Activated naive CD4-positive, alpha-beta T cell treated with anti-CD3 and anti-CD28 coated beads, Interleukin-2, amount 50 U/mL, for 72 hours (primary cell): Measurements from ENCODE around the gene TRMT44. TPM values are rescaled to one million over a fixed set of nuclear protein-coding genes. Genes with fewer than 3 reads are reported as not detected.
A peak's percentile ranks its signal among the peaks of the same experiment; 100 is the strongest.

ENCODE experiments used
- ATAC-seq, 2 donors: fragments of 150-1000 bp; cut with Tn5 transposase; 2 replicates each; pipeline ENCODE4 v1.10.0; 2021; ENCODE audit warnings: mild to moderate bottlenecking in 2 of 2, moderate library complexity in 2 of 2
- DNase-seq, 2 donors: peaks; one replicate each; pipeline ENCODE4 v3.0.0; 2021 to 2022; ENCODE audit warnings: low spot score in 2 of 2
- H3K27ac Mint-ChIP-seq, 2 donors: one replicate each; pipeline ENCODE4 v1.8.0; 2022; ENCODE audit warnings: mild to moderate bottlenecking in 2 of 2, mixed read lengths in 2 of 2
- H3K36me3 Mint-ChIP-seq, 2 donors: one replicate each; pipeline ENCODE4 v1.8.0; 2022; ENCODE audit warnings: mixed read lengths in 2 of 2
- H3K9me3 Mint-ChIP-seq, 2 donors: one replicate each; pipeline ENCODE4 v1.8.0; 2022; ENCODE audit warnings: mixed read lengths in 2 of 2
- total RNA-seq, 2 donors: library from RNA; stranded (reverse); gene quantifications; one replicate each; pipeline ENCODE4 v1.2.3, GENCODE V29; 2022

TRMT44 gene
- total RNA-seq, 2 donors from 2014 or later, result 19.9 to 24.8 TPM

- ATAC-seq (no peak), DNase-seq (no peak)
- Mint-ChIP-seq H3K36me3 (peaks cover 9 to 19% of the 10 kb centered on the region in 2 donors), H3K9me3 (no peaks in the 10 kb centered on the region), H3K27ac (peak overlapping the region in 1 of 2 donors; percentile 4)
Observed at GRCh38 chr4:8443801-8444200, 3.2 kb downstream of the TRMT44 start.

GRCh38 chr4:8446122-8446521 is 5.5 kb downstream of the TRMT44 start:
- no peak overlapping the region for H3K27ac Mint-ChIP-seq
- ATAC-seq (no peak), DNase-seq (no peak)
- no peaks in the 10 kb centered on the region for H3K9me3 Mint-ChIP-seq
- peaks cover 0 to 6% of the 10 kb centered on the region in 2 donors for H3K36me3 Mint-ChIP-seq

GRCh38 chr4:8451440-8452182 is 11.0 kb downstream of the TRMT44 start:
- Mint-ChIP-seq H3K9me3 (no peaks in the 10 kb centered on the region), H3K27ac (no peak overlapping the region)
- no peak for DNase-seq

GRCh38 chr4:8453957-8454356 is 13.4 kb downstream of the TRMT44 start:
- H3K36me3 Mint-ChIP-seq, result peaks cover 0 to 6% of the 10 kb centered on the region in 2 donors
- ATAC-seq (no peak), DNase-seq (no peak)
- H3K27ac Mint-ChIP-seq, result no peak overlapping the region
- H3K9me3 Mint-ChIP-seq, result no peaks in the 10 kb centered on the region

More at GRCh38 chr4:8451440-8452182, 11.0 kb downstream of the TRMT44 start:
- no peaks in the 10 kb centered on the region for H3K36me3 Mint-ChIP-seq
- ATAC-seq, result no peak

- H3K36me3 Mint-ChIP-seq, result peaks cover 0 to 10% of the 10 kb centered on the region in 2 donors
- no peaks in the 10 kb centered on the region for H3K9me3 Mint-ChIP-seq
- ATAC-seq, result no peak
- H3K27ac Mint-ChIP-seq, result no peak overlapping the region
- no peak for DNase-seq
Observed at GRCh38 chr4:8457646-8458252, 17.2 kb downstream of the TRMT44 start.

GRCh38 chr4:8459867-8460445 is 19.4 kb downstream of the TRMT44 start:
- H3K9me3 Mint-ChIP-seq, result no peaks in the 10 kb centered on the region

GRCh38 chr4:8461086-8461485 is 20.5 kb downstream of the TRMT44 start:
- ATAC-seq (no peak), DNase-seq (no peak)
- H3K9me3 Mint-ChIP-seq, result no peaks in the 10 kb centered on the region
- peak overlapping the region in 1 of 2 donors; percentile 55 for H3K27ac Mint-ChIP-seq
- H3K36me3 Mint-ChIP-seq, result peaks cover 0 to 17% of the 10 kb centered on the region in 2 donors

More at GRCh38 chr4:8459867-8460445, 19.4 kb downstream of the TRMT44 start:
- Mint-ChIP-seq H3K36me3 (peaks cover 0 to 10% of the 10 kb centered on the region in 2 donors), H3K27ac (peak overlapping the region in 1 of 2 donors; percentile 22)
- DNase-seq (no peak), ATAC-seq (no peak)

- Mint-ChIP-seq H3K36me3 (peaks cover 3 to 17% of the 10 kb centered on the region in 2 donors), H3K27ac (no peak overlapping the region), H3K9me3 (no peaks in the 10 kb centered on the region)
- no peak for ATAC-seq
- no peak for DNase-seq
Observed at GRCh38 chr4:8461616-8462015, 21.0 kb downstream of the TRMT44 start.

- no peak for ATAC-seq
- Mint-ChIP-seq H3K36me3 (peaks cover 5 to 11% of the 10 kb centered on the region in 2 donors), H3K9me3 (no peaks in the 10 kb centered on the region), H3K27ac (peak overlapping the region in 1 of 2 donors; percentile 89)
- DNase-seq, result no peak
Observed at GRCh38 chr4:8463811-8464210, 23.2 kb downstream of the TRMT44 start.

- ATAC-seq, result no peak
- Mint-ChIP-seq H3K27ac (no peak overlapping the region), H3K9me3 (no peaks in the 10 kb centered on the region), H3K36me3 (peaks cover 5 to 11% of the 10 kb centered on the region in 2 donors)
- DNase-seq, result no peak
Observed at GRCh38 chr4:8464381-8464780, 23.8 kb downstream of the TRMT44 start.

GRCh38 chr4:8465615-8466611 is 25.3 kb downstream of the TRMT44 start:
- ATAC-seq, result no peak
- DNase-seq, result no peak
- Mint-ChIP-seq H3K27ac (peak overlapping the region in 1 of 2 donors; percentile 44), H3K36me3 (peaks cover 5 to 7% of the 10 kb centered on the region in 2 donors), H3K9me3 (no peaks in the 10 kb centered on the region)

- no peak for ATAC-seq
- peaks cover 5 to 7% of the 10 kb centered on the region in 2 donors for H3K36me3 Mint-ChIP-seq
- peak overlapping the region in 1 of 2 donors; percentile 44 for H3K27ac Mint-ChIP-seq
- no peaks in the 10 kb centered on the region for H3K9me3 Mint-ChIP-seq
- DNase-seq, result no peak
Observed at GRCh38 chr4:8467016-8467415, 26.4 kb downstream of the TRMT44 start.

GRCh38 chr4:8468746-8469535 is 28.4 kb downstream of the TRMT44 start:
- Mint-ChIP-seq H3K27ac (peak overlapping the region; percentile 53 to 79), H3K9me3 (no peaks in the 10 kb centered on the region), H3K36me3 (peaks cover 5 to 7% of the 10 kb centered on the region in 2 donors)
- DNase-seq (peak in 1 of 2 donors; percentile 64), ATAC-seq (peak; percentile 72 to 77)

GRCh38 chr4:8469550-8469949 is 29.0 kb downstream of the TRMT44 start:
- H3K27ac Mint-ChIP-seq, result peak overlapping the region in 1 of 2 donors; percentile 53
- no peak for DNase-seq
- H3K9me3 Mint-ChIP-seq, result no peaks in the 10 kb centered on the region
- peaks cover 5 to 7% of the 10 kb centered on the region in 2 donors for H3K36me3 Mint-ChIP-seq
- ATAC-seq, result no peak

GRCh38 chr4:8470451-8471024 is 30.0 kb downstream of the TRMT44 start:
- no peaks in the 10 kb centered on the region for H3K9me3 Mint-ChIP-seq
- H3K27ac Mint-ChIP-seq, result peak overlapping the region in 1 of 2 donors; percentile 29
- H3K36me3 Mint-ChIP-seq, result peaks cover 2 to 5% of the 10 kb centered on the region in 2 donors
- ATAC-seq (no peak), DNase-seq (no peak)
